Stimulated activated CD8-positive, alpha-beta memory T cell treated with anti-CD3 and anti-CD28 coated beads, Interleukin-2, amount 100 ng/mL, for 1 hour (primary cell): ENCODE measurements around the gene CST7.
"Not testable (repeated sequence)": the region's sequence is repeated elsewhere in the genome, so short reads cannot be mapped to it uniquely, and the experiment has no call there.

ENCODE experiments used
- DNase-seq, 2 donors: peaks; one replicate each; pipeline ENCODE4 v3.0.0-alpha.2; 2020; ENCODE audit warnings: low read depth in 2 of 2

The CST7 gene

GRCh38 chr20:24929867-24930723 lies 19.0 kb upstream of the CST7 start:
- not testable (repeated sequence) for DNase-seq

DNA sequence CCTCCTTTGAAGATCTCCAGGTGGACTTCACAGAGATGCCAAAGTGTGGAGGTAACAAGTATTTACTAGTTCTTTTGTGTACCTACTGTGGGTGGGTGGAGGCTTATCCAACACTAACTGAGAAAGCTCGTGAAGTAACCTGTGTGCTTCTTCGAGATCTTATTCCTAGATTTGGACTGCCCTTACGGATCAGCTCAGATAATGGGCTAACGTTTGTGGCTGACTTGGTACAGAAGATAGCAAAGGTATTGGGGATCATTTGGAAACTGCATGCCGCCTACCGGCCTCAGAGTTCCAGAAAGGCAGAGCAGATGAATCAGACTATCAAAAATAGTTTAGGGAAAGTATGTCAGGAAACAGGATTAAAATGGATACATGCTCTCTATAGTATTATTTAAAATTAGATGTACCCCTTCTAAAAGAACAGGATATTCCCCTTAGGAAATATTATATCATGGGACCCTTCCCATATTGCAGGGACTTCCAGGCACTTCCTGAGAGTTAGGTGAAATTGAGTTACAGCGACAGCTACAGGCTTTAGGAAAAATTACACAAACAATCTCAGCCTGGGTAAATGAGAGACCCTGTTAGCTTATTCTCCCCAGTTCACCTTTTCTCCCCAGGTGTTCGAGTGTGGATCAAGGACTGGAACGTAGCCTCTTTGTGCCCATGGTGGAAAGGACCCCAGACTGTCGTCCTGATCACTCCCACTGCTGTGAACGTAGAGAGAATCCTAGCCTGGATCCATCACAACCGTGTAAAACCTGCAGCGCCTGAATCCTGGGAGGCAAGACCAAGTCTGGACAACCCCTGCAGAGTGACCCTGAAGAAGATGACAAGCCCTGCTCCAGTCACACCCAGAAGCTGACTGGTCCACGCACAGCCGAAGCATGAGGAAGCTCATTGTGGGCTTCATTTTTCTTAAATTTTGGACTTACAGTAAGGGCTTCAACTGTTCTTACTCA lies 18.1 kb upstream of the CST7 start:
- DNase-seq = not testable (repeated sequence)

- not testable (repeated sequence) for DNase-seq
These were observed 17.2 kb upstream of the CST7 start for GRCh38 chr20:24931893-24932292.

DNA sequence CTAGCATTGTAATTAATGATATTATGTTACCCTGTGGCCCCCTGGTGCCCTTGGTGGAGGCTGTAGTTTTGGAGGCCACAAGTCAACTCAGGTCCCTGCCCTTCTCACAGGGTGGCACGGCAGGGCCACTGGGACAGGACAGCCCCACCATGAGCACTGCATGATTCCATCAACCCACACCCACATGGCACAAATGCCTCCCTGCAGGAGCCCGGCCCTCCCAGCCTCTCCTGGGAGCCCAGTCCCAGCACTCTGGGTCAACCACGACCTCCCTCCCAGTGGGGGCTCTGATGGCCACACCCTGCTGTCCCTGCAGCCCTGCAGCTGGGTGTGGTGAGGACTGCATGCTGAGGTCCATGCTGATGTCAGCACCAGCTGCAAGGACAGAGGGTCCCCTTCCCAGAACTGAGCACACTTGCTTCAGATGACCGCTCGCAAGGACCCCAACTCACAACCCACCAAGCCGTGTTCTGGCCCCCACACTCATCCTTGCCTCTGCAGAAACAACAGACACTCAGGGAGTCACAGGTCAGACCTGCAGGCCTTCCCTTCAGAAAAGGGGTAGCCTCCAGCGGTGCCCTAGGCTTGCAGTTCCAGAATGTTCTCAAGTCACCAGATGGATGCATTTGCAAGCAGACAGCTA lies 15.7 kb upstream of the CST7 start:
- DNase-seq = no peak

- DNase-seq = no peak
These were observed 14.9 kb upstream of the CST7 start for GRCh38 chr20:24934101-24934661.

DNA sequence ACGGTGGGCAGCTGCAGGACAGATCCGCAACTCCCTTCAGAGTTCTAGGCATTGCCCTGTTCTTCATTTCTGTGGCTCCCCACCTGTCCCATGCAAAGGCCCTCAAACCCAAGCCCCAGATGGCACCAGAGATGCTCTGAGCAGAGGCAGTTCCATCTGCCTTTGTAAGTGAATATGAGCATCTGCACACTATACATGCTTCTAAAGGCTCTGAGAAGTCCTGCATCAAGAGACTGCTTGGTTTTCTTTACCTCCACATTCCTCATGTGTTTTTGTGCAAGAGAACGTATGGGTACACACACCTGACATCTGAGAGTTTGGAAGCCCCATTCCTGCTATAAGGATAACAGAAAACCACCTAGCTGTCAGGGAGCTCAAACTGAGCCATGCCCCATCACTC lies 14.4 kb upstream of the CST7 start:
- no peak for DNase-seq

- no peak for DNase-seq
These were observed 13.9 kb upstream of the CST7 start for GRCh38 chr20:24935140-24935539.

GRCh38 chr20:24935766-24936525 lies 13.1 kb upstream of the CST7 start:
- no peak for DNase-seq

GRCh38 chr20:24936526-24937407 lies 12.3 kb upstream of the CST7 start:
- no peak for DNase-seq

- no peak for DNase-seq
These were observed 11.5 kb upstream of the CST7 start for GRCh38 chr20:24937579-24937978.

GRCh38 chr20:24938498-24938897 lies 10.6 kb upstream of the CST7 start:
- no peak for DNase-seq

GRCh38 chr20:24939036-24939435 lies 10.0 kb upstream of the CST7 start:
- no peak for DNase-seq

DNA sequence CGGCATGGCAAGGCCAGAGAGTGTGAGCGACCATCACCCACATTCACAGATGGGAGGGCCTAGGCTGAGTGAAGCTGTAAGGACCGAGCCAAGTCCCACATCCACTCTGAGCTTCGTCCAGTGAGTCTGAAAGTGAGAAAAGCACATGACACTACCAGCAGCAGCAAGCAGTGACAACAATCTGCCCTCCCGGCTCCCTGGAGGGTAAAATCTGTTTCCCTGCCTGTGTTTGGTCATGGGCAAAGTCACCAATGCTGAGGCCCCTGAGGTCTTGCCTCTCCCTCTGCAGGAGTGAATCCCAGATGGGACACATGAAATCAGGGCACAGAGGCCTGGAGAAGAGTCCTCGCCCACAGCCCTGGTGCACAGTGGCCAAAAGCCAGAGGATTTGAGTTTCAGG lies 6.4 kb upstream of the CST7 start:
- no peak for DNase-seq

GRCh38 chr20:24943196-24943595 lies 5.9 kb upstream of the CST7 start:
- DNase-seq = no peak

- DNase-seq = no peak
These were observed 5.3 kb upstream of the CST7 start for GRCh38 chr20:24943731-24944130.

DNA sequence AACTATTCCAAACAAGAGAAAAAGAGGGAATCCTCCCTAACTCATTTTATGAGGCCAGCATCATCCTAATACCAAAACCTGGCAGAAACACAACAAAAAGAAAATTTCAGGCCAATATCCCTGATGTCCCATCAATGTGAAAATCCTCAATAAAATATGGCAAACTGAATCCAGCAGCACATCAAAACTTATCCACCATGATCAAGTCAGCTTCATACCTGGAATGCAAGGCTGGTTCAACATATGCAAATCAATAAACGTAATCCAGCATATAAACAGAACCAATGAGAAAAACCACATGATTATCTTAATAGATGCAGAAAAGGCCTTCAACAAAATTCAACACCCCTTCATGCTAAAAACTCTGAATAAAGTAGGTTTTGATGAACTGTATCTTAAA lies 2.7 kb upstream of the CST7 start:
- DNase-seq = not testable (repeated sequence)

DNA sequence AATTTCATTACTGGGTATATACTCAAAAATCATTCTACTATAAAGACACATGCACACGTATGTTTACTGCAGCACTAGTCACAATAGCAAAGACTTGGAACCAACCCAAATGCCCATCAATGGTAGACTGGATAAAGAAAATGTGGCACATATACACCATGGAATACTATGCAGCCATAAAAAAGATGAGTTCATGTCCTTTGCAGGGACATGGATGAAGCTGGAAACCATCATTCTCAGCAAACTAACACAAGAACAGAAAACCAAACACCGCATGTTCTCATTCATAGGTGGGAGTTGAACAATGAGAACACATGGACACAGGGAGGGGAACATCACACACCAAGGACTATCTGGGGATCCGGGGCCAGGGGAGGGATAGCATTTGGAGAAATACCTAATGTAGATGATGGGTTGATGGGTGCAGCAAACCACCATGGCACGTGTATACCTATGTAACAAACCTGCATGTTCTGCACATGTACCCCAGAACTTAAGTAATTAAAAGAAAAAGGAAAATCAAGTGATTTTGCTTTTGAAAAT lies 602 bp upstream of the CST7 start:
- DNase-seq = not testable (repeated sequence)

DNA sequence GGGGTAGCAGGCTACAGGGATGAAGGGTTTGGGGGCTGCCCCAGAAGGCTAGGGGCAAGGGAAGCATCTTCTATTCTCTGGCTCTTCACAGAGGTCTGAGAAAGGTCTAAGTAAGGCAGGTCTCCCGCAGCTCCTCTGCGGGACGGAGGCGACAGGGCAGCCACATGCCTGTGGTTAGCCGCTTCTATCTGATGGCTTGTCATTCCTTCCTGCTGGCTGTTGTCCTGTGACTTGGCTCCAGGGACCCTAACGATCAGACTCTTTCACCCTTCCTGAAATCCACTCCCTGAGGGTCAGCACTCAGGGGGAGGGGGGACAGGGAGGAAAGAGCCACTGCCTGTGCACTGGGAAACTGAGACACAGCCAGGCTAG lies 673 bp downstream of the CST7 start:
- no peak for DNase-seq

DNA sequence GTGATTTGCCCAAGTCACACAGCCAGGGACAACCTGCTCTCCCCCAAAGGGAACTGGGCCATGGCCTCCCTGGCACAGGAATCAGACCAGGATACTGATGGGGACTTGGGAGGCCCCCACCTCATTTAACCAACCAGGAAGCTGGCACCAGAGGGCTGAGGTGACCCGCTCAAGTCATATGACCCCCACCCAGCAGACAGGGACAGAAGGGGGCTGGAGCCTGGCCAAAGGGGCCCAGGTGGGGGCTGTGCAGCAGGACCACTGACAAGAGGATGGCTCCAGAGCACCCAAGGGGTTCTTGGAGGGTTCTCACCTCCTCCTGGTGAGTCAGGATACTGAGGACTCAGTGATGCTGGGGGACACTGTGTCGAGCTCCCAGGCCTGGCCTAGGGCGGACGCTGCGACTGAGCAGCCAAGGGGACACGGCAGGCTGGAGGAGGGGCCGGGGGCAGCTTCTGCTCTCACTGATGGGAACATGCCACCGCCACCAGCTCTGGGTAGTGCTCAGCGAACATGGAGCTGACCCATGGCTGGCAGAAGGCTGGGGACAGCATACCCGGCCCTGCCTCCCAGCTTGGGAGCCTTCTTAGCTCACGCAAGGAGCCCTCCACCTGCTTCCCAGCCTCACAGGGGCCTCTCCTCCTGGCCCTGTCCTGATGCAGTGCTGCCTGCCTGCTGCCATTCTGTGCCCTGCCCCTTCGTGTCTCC lies 1.2 kb downstream of the CST7 start:
- no peak for DNase-seq
